ENCODE measurements around the gene FAAP20. TPM values are rescaled to one million over a fixed set of nuclear protein-coding genes. Genes with fewer than 3 reads are reported as not detected.

FAAP20 gene
- total and polyA plus RNA-seq, 7 donors: 17.8 to 48.1 (median 22.1) TPM

DNA sequence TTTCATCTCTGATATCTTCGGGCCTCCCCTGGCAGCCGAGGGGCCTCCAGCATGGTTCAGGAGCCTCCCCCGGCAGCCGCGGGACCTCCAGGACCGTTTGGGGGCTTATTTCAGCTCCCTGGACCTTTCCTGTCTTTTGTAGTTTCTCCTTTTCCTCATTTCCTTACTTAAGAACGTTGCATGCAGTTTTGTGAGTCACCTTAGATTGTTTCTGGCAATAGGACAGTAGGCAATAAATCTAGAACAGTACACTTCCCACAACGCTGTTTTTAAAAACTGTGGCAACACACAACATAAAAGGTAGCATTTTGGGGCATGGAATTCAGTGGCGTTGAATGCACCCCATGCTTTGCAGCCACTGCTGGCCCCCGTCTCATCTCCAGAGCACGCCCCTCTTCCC, 24.4 kb downstream of the FAAP20 start:
- Histone ChIP-seq H3K36me3 (ENCODE audit: insufficient read depth in 1 of 2, low read depth in 1 of 2) (no peaks in the 10 kb centered on the region), H3K27ac (no peak overlapping the region), H3K4me1 (no peaks in the 10 kb centered on the region), H3K4me3 (no peak overlapping the region), H3K27me3 (ENCODE audit: insufficient read depth in 3 of 3, low read length in 2 of 3) (peaks cover 0 to 24% (median 0%) of the 10 kb centered on the region in 3 donors), H3K9me3 (no peaks in the 10 kb centered on the region)
- no peak for ATAC-seq
- intact Hi-C loops (cut with DNase I): loop anchor here in 1 of 2 donors (5.0 kb wide), 1 partner anchor 68 kb away; no protein-coding TSS in a partner anchor
- 54 to 55% (median 54%) methylated on average over 11 of the region's 11 CpGs for WGBS, 3 donors
- TF ChIP-seq, protein P1, sequence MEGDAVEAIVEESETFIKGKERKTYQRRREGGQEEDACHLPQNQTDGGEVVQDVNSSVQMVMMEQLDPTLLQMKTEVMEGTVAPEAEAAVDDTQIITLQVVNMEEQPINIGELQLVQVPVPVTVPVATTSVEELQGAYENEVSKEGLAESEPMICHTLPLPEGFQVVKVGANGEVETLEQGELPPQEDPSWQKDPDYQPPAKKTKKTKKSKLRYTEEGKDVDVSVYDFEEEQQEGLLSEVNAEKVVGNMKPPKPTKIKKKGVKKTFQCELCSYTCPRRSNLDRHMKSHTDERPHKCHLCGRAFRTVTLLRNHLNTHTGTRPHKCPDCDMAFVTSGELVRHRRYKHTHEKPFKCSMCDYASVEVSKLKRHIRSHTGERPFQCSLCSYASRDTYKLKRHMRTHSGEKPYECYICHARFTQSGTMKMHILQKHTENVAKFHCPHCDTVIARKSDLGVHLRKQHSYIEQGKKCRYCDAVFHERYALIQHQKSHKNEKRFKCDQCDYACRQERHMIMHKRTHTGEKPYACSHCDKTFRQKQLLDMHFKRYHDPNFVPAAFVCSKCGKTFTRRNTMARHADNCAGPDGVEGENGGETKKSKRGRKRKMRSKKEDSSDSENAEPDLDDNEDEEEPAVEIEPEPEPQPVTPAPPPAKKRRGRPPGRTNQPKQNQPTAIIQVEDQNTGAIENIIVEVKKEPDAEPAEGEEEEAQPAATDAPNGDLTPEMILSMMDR (IDR thresholded peaks at IDR 0.05): no peak
- DNase-seq: no peak

DNA sequence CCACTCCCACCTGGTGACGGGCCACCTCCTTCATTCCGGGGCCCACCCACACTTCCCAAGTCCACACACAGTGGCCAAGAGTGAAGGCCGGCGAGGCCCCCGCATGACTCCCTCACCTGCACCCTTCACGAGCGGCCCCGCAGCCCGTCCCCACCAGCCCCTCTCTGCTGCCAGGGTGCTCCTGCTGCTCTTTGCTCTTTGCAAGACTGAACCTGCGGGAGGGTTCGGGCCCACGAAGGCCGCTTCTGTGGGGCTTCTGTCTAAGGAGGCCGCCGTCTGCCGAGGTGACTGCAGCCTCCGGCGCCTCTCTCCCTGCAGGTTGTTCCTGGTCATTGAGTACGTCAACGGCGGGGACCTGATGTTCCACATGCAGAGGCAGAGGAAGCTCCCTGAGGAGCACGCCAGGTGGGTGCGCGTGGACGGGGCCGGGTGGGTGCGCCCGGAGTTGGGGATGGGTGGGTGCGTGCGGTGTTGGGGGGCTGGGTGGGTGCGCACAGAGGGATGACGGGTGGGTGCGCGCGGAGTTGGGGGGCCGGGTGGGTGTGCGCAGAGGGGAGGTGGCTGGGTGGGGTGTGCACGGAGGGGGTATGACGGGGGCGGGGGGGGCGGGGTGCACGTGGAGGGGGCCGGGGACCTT, 25.3 kb downstream of the FAAP20 start:
- TF ChIP-seq, protein P1 (IDR thresholded peaks at IDR 0.05): no peak
- WGBS, 3 donors: 90 to 92% (median 91%) methylated on average over 33 to 43 of the region's 43 CpGs
- no peak for ATAC-seq
- Histone ChIP-seq H3K27ac (no peak overlapping the region), H3K36me3 (ENCODE audit: insufficient read depth in 1 of 2, low read depth in 1 of 2) (no peaks in the 10 kb centered on the region), H3K9me3 (no peaks in the 10 kb centered on the region), H3K4me1 (no peaks in the 10 kb centered on the region), H3K4me3 (no peak overlapping the region), H3K27me3 (ENCODE audit: insufficient read depth in 3 of 3, low read length in 2 of 3) (peaks cover 0 to 21% (median 0%) of the 10 kb centered on the region in 3 donors)
- intact Hi-C loops (cut with DNase I): no loop called here
- DNase-seq: no peak

DNA sequence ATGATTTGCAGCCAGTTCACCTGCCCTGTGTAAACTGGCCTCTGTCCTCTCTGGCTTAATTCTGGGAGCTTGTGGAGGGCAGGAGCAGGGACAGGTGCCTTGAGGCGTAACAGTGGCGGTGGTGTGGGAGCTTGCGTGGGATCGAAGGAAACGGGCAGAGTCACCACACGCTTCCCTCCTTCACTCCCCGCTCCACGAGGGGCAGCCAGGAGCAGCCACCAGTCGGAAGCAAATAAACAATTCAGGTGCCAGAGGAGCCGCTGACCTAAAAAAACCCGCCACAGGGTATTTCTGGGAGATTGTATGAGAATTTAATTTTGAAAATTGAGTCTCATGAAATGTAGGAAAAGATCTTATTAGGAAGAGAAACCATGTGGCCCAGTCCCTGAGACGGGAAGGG, 26.0 kb downstream of the FAAP20 start:
- Histone ChIP-seq H3K4me3 (no peak overlapping the region), H3K9me3 (no peaks in the 10 kb centered on the region), H3K27ac (no peak overlapping the region), H3K36me3 (ENCODE audit: insufficient read depth in 1 of 2, low read depth in 1 of 2) (no peaks in the 10 kb centered on the region), H3K4me1 (no peaks in the 10 kb centered on the region), H3K27me3 (ENCODE audit: insufficient read depth in 3 of 3, low read length in 2 of 3) (peaks cover 0 to 15% (median 0%) of the 10 kb centered on the region in 3 donors)
- DNase-seq: no peak
- 81 to 86% (median 82%) methylated on average over 12 of the region's 12 CpGs for WGBS, 3 donors
- TF ChIP-seq, protein P1 (IDR thresholded peaks at IDR 0.05): no peak
- no peak for ATAC-seq
- intact Hi-C loops (cut with DNase I): no loop called here

DNA sequence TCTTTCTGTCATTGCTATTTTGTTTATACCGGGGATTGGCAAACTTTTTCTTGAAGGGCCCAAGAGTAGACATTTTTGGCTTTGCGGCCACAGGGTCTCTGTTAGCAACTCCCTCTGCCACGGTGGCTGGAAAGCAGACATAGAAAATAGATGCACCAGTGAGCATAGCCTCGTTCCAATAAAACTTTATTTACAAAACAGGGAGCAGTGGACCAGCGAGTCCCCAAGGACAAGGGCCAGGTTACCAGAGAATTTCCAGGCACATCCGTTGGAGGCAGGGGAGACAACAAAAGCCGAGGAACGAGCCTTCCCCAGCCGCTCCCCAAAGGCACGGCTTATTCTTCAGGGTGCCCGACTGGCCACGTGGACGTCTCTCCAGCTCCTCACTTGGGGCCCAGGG, 26.5 kb downstream of the FAAP20 start:
- H3K27ac ChIP-seq: no peak overlapping the region
- TF ChIP-seq, protein P1 (IDR thresholded peaks at IDR 0.05): no peak
- DNase-seq: no peak
- peaks cover 0 to 15% (median 0%) of the 10 kb centered on the region in 3 donors for H3K27me3 ChIP-seq (ENCODE audit: insufficient read depth in 3 of 3, low read length in 2 of 3)
- no peaks in the 10 kb centered on the region for H3K9me3 ChIP-seq
- H3K36me3 ChIP-seq (ENCODE audit: insufficient read depth in 1 of 2, low read depth in 1 of 2): no peaks in the 10 kb centered on the region
- H3K4me1 ChIP-seq: no peaks in the 10 kb centered on the region
- 85 to 88% (median 87%) methylated on average over 13 of the region's 13 CpGs for WGBS, 3 donors
- H3K4me3 ChIP-seq: no peak overlapping the region
- ATAC-seq: no peak
- intact Hi-C loops (cut with DNase I): no loop called here

DNA sequence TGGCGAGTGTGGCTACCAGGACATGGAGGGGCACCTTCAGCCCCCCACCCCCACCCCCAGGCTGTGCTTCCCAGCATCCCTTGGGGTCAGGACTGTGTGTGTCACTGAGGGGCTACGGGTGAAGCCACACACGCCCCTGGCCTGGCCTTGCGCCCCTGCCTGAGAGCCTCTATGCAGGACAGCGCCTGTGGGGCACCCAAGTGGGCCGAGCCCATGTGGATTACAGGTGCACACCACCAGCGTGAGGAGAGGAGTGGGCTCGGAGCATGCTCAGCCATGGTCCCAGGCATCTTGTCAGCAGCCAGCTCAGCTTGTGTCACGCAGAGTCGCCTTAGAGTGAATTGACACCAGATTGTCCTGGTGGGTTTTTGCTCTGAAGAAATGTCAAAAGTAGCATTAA, 27.9 kb downstream of the FAAP20 start:
- H3K9me3 ChIP-seq: no peaks in the 10 kb centered on the region
- DNase-seq (no peak), ATAC-seq (no peak)
- H3K27ac ChIP-seq: no peak overlapping the region
- peaks cover 0 to 10% (median 0%) of the 10 kb centered on the region in 3 donors for H3K27me3 ChIP-seq (ENCODE audit: insufficient read depth in 3 of 3, low read length in 2 of 3)
- TF ChIP-seq, protein P1 (IDR thresholded peaks at IDR 0.05): no peak
- H3K4me1 ChIP-seq: no peaks in the 10 kb centered on the region
- H3K36me3 ChIP-seq (ENCODE audit: insufficient read depth in 1 of 2, low read depth in 1 of 2): no peaks in the 10 kb centered on the region
- WGBS, 3 donors: 87 to 94% (median 89%) methylated on average over 9 to 10 of the region's 10 CpGs
- intact Hi-C loops (cut with DNase I): no loop called here
- no peak overlapping the region for H3K4me3 ChIP-seq

Measured in psoas muscle (tissue), 8 donors.